ENCODE results near the gene ATP2B3.

DNA sequence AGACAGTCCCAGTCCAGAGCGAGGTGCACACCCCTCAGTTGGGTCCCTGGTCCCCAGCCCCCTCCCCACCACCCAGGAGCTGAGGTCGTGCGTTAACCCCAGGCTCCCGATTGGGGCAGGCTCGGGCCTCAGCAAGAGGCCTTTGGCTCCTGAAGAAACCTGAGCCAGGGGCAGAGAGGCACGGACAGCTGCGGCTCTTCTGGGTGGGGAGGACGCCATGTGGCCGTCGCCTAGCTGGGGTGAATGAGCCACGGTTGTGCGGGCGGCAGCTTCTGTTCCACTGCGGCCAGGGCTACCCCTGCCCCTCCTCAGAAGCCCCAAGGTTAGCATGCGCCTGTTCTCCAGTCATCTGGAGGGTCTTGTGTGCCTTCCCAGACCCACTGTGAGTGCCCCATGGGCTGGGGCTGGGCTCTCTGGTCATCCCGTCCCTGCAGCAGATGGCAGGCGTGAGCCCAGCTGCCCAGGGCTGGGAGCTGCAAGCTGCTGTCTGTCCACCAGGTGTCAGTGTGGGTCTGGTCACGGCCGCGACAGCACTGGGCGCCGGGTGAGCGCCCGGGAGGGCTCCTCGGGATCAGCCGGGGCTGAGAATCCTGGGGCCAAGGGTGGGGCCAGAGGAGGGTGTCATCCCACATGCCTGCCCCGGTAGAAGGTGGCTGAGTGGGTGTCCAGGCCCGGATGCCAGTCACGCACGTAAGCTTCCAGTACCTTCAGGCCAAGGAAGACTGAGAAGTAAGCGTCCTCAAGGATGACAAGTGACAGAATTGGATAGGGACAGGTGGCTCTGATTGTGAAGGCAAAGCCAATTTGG, 21.9 kb downstream of the ATP2B3 start:
- TF ChIP-seq POLR2AphosphoS5 (IDR thresholded peaks at IDR 0.05; ENCODE audit: low read depth): no peak
- no peak for TF ChIP-seq ZNF114 (CRISPR knock-in tag; IDR thresholded peaks at IDR 0.05)
- TF ChIP-seq, protein P1, sequence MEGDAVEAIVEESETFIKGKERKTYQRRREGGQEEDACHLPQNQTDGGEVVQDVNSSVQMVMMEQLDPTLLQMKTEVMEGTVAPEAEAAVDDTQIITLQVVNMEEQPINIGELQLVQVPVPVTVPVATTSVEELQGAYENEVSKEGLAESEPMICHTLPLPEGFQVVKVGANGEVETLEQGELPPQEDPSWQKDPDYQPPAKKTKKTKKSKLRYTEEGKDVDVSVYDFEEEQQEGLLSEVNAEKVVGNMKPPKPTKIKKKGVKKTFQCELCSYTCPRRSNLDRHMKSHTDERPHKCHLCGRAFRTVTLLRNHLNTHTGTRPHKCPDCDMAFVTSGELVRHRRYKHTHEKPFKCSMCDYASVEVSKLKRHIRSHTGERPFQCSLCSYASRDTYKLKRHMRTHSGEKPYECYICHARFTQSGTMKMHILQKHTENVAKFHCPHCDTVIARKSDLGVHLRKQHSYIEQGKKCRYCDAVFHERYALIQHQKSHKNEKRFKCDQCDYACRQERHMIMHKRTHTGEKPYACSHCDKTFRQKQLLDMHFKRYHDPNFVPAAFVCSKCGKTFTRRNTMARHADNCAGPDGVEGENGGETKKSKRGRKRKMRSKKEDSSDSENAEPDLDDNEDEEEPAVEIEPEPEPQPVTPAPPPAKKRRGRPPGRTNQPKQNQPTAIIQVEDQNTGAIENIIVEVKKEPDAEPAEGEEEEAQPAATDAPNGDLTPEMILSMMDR (conservative IDR thresholded peaks at IDR 0.05; ENCODE audit: low read depth in 2 of 2): peak; percentile 63 to 89
- no peak for TF ChIP-seq EZH2 (IDR thresholded peaks at IDR 0.05; ENCODE audit: low read depth, unreplicated experiment)
- no peak for TF ChIP-seq JUNB (IDR thresholded peaks at IDR 0.05; ENCODE audit: unreplicated experiment)
- no peak for TF ChIP-seq EZH2phosphoT487 (IDR thresholded peaks at IDR 0.05; ENCODE audit: unreplicated experiment)
- TF ChIP-seq CREB1 (CRISPR knock-in tag; IDR thresholded peaks at IDR 0.05; ENCODE audit: low read depth): no peak
- TF ChIP-seq, protein P2, sequence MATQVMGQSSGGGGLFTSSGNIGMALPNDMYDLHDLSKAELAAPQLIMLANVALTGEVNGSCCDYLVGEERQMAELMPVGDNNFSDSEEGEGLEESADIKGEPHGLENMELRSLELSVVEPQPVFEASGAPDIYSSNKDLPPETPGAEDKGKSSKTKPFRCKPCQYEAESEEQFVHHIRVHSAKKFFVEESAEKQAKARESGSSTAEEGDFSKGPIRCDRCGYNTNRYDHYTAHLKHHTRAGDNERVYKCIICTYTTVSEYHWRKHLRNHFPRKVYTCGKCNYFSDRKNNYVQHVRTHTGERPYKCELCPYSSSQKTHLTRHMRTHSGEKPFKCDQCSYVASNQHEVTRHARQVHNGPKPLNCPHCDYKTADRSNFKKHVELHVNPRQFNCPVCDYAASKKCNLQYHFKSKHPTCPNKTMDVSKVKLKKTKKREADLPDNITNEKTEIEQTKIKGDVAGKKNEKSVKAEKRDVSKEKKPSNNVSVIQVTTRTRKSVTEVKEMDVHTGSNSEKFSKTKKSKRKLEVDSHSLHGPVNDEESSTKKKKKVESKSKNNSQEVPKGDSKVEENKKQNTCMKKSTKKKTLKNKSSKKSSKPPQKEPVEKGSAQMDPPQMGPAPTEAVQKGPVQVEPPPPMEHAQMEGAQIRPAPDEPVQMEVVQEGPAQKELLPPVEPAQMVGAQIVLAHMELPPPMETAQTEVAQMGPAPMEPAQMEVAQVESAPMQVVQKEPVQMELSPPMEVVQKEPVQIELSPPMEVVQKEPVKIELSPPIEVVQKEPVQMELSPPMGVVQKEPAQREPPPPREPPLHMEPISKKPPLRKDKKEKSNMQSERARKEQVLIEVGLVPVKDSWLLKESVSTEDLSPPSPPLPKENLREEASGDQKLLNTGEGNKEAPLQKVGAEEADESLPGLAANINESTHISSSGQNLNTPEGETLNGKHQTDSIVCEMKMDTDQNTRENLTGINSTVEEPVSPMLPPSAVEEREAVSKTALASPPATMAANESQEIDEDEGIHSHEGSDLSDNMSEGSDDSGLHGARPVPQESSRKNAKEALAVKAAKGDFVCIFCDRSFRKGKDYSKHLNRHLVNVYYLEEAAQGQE (IDR thresholded peaks at IDR 0.05; ENCODE audit: unreplicated experiment): no peak
- TF ChIP-seq NANOG (IDR thresholded peaks at IDR 0.05; ENCODE audit: borderline replicate concordance): no peak

All from GM23338 (cell line).